ENCODE data around the gene EIPR1. TPM values are rescaled to one million over a fixed set of nuclear protein-coding genes. Genes with fewer than 3 reads are reported as not detected.

EIPR1 gene
- total and polyA plus RNA-seq, 2 experiments from 2014 or later: 17.4 to 46.3 TPM

GRCh38 chr2:3176071-3176868, 201.3 kb downstream of the EIPR1 start:
- Mint-ChIP-seq H3K36me3 (ENCODE audit: low read depth) (peaks cover 7% of the 10 kb centered on the region; the same call in 1 of the 3 replicates), H3K4me3 (no peak overlapping the region), H3K9me3 (peaks cover 8% of the 10 kb centered on the region; the same call in 2 of the 3 replicates), H3K4me1 (no peaks in the 10 kb centered on the region), H3K27me3 (ENCODE audit: insufficient read depth, low read depth, poor library complexity) (peaks cover 11% of the 10 kb centered on the region), H3K27ac (peak overlapping the region; percentile 44; the same call in 1 of the 2 replicates)
- H4K20me1 ChIP-seq (replicated peaks; ENCODE audit: insufficient read depth): no peaks in the 10 kb centered on the region
- no peaks in the 10 kb centered on the region for H3K36me3 ChIP-seq (ENCODE audit: insufficient read depth)
- TF ChIP-seq ZNF462 (CRISPR knock-in tag; IDR thresholded peaks at IDR 0.05) (no peak), STAT1 (IDR thresholded peaks at IDR 0.05; ENCODE audit: unreplicated experiment) (no peak), EZH2phosphoT487 (IDR thresholded peaks at IDR 0.05; ENCODE audit: unreplicated experiment) (no peak), EZH2 (IDR thresholded peaks at IDR 0.05; ENCODE audit: low read depth, unreplicated experiment) (no peak), ZNF114 (CRISPR knock-in tag; IDR thresholded peaks at IDR 0.05) (no peak), POLR2AphosphoS5 (IDR thresholded peaks at IDR 0.05; ENCODE audit: low read depth) (no peak)
- H3K27ac ChIP-seq (ENCODE audit: low read depth): no peak overlapping the region
- H3K27me3 ChIP-seq (ENCODE audit: insufficient read depth): no peaks in the 10 kb centered on the region
- no peak overlapping the region for H3K4me2 ChIP-seq
- H3K9me2 ChIP-seq (ENCODE audit: insufficient read depth): no peaks in the 10 kb centered on the region
- no peaks in the 10 kb centered on the region for H3F3A ChIP-seq (replicated peaks; ENCODE audit: low read depth)
- ATAC-seq (no peak), DNase-seq (ENCODE audit: low spot score) (no peak)
- no peak overlapping the region for H3K4me3 ChIP-seq
- H3K4me1 ChIP-seq (ENCODE audit: insufficient read depth): no peaks in the 10 kb centered on the region
- no peak overlapping the region for H2AFZ ChIP-seq
- no peaks in the 10 kb centered on the region for H3K79me2 ChIP-seq (replicated peaks; ENCODE audit: insufficient read depth)
